Hepatocyte (in vitro differentiated cells): Measurements from ENCODE around the gene CNTN4.

Experiments
- CTCF ChIP-seq: fragments of 200-600 bp; sonication (generic); IDR thresholded peaks from 2 replicates; pipeline ENCODE4 v1.5.1; 2016; ENCODE audit warnings: antibody characterized with exemption, mild to moderate bottlenecking; ENCODE audit not compliant: poor library complexity
- EZH2 ChIP-seq: fragments of 200-600 bp; sonication (generic); IDR thresholded peaks from 2 replicates; pipeline ENCODE4 v1.6.1; 2016; ENCODE audit warnings: antibody characterized with exemption, mild to moderate bottlenecking, borderline replicate concordance
- EZH2phosphoT487 ChIP-seq: fragments of 200-600 bp; sonication (generic); IDR thresholded peaks from one replicate; pipeline ENCODE4 v1.6.1; 2018; ENCODE audit warnings: antibody characterized with exemption, mild to moderate bottlenecking, low read depth, moderate library complexity; ENCODE audit not compliant: unreplicated experiment, severe bottlenecking

GRCh38 chr3:2603692-2604289 lies 505.1 kb downstream of the CNTN4 start:
- TF ChIP-seq CTCF (no peak), EZH2phosphoT487 (no peak), EZH2 (no peak)
